ENCODE data around the gene CEP112.

The CEP112 gene

DNA sequence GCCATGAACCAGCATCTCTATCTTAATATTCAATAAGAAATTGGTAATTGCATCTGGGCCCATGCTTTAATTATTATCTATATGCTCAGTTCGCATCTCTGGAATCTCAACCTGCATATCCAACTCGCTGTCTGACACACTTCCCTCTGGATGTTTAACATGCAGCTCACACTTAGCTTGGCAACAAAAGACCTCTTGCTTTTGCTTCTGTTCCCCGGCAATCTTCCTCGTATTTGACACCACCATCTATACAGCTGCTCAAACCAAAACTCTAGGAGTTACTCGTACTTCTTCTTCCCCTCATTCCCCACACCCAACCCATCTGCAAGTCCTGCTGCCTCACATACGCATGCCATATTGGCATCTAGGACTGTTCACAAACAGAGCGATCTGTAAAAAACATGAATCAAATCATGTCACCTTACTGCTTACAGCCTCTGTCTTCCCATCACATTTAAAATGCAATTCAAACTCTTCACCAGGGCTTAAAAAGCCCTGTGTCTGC lies 300.6 kb downstream of the CEP112 start:
- no peaks in the 10 kb centered on the region for H3K36me3 ChIP-seq (ENCODE audit: control insufficient read depth, insufficient read depth, low read length)
- no peak overlapping the region for H3K9ac ChIP-seq (ENCODE audit: low read length)
- 0 out of 2 replicates have a peak, but pooled peaks cover 7% of the 10 kb centered on the region for H3K4me1 ChIP-seq (ENCODE audit: control insufficient read depth, insufficient read depth, low read length)
- no peak overlapping the region for H3K4me3 ChIP-seq (ENCODE audit: low read depth, low read length)
- no peaks in the 10 kb centered on the region for H3K9me3 ChIP-seq (ENCODE audit: control insufficient read depth, insufficient read depth, low read depth, low read length)
- no peak overlapping the region for H3K27ac ChIP-seq (ENCODE audit: low read depth, low read length)
- H3K27me3 ChIP-seq (ENCODE audit: control insufficient read depth, insufficient read depth, low read length) = no peaks in the 10 kb centered on the region

DNA sequence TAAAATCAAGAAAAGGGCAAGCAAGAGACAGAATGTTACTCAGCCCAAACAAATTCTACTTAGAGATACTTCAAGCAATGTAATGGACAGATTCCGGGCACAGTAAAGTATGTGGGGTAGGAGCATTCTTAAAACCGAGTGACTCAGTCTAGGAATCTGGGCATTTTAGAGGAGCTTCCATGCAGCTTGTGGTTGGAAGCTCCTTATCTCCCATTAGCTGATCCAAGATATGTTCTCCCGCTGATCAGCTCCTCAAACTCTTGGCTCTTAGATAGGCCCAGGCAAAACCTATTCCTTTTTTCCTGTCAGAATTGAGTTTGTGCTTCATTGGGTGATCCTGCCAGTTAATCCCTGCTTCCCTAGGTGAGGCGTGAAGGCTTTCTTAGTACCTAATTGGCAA lies 303.3 kb downstream of the CEP112 start:
- Histone ChIP-seq H3K4me1 (ENCODE audit: control insufficient read depth, insufficient read depth, low read length) (0 out of 2 replicates have a peak, but pooled peaks cover 7% of the 10 kb centered on the region), H3K4me3 (ENCODE audit: low read depth, low read length) (no peak overlapping the region), H3K9ac (ENCODE audit: low read length) (no peak overlapping the region), H3K36me3 (ENCODE audit: control insufficient read depth, insufficient read depth, low read length) (no peaks in the 10 kb centered on the region), H3K9me3 (ENCODE audit: control insufficient read depth, insufficient read depth, low read depth, low read length) (no peaks in the 10 kb centered on the region), H3K27ac (ENCODE audit: low read depth, low read length) (no peak overlapping the region), H3K27me3 (ENCODE audit: control insufficient read depth, insufficient read depth, low read length) (no peaks in the 10 kb centered on the region)

DNA sequence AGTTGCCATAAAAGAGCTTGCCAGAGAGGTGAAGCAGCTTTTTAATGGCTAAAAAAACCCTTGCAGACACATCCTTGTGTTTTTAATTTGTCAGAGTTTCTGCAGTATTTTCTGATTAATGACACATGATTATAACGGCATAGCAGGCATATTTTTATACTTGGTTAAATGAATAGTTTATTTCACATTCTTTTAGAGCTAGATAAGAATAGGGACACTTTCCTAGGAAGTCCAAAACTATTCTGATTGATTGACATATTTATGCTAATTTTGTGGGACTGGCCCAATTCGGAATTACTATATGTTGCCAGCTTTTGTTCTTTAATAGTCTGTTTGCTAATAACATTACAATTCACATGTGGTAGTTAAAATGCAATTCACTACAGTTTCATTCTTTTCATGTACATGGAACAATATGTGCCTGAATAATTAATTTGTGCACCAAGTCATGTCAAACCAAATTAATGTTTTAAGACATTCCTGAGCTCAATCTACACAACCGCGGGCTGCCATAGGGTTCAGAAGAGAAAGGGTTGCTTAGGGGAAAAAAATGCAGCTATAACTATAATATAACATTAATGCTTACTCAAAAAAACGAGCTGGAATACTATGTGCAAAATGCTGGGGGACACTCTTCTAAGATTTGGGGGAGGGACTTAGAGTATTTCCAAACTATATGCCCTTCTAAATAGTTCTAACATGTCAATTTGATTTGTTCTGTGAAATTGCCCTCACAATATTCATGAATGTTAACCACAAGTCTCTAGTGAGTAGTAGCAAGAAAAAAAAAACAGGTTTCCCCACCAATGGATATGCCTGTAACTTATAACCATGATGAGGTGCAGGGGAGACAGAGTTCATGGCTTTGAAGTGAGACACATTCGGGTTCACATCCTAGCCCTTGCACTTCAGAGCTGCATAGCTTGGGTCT lies 305.4 kb downstream of the CEP112 start:
- no peaks in the 10 kb centered on the region for H3K9me3 ChIP-seq (ENCODE audit: control insufficient read depth, insufficient read depth, low read depth, low read length)
- no peaks in the 10 kb centered on the region for H3K36me3 ChIP-seq (ENCODE audit: control insufficient read depth, insufficient read depth, low read length)
- H3K27ac ChIP-seq (ENCODE audit: low read depth, low read length) = no peak overlapping the region
- no peaks in the 10 kb centered on the region for H3K27me3 ChIP-seq (ENCODE audit: control insufficient read depth, insufficient read depth, low read length)
- no peak overlapping the region for H3K4me3 ChIP-seq (ENCODE audit: low read depth, low read length)
- no peak overlapping the region for H3K9ac ChIP-seq (ENCODE audit: low read length)
- 0 out of 2 replicates have a peak, but pooled peaks cover 7% of the 10 kb centered on the region for H3K4me1 ChIP-seq (ENCODE audit: control insufficient read depth, insufficient read depth, low read length)

DNA sequence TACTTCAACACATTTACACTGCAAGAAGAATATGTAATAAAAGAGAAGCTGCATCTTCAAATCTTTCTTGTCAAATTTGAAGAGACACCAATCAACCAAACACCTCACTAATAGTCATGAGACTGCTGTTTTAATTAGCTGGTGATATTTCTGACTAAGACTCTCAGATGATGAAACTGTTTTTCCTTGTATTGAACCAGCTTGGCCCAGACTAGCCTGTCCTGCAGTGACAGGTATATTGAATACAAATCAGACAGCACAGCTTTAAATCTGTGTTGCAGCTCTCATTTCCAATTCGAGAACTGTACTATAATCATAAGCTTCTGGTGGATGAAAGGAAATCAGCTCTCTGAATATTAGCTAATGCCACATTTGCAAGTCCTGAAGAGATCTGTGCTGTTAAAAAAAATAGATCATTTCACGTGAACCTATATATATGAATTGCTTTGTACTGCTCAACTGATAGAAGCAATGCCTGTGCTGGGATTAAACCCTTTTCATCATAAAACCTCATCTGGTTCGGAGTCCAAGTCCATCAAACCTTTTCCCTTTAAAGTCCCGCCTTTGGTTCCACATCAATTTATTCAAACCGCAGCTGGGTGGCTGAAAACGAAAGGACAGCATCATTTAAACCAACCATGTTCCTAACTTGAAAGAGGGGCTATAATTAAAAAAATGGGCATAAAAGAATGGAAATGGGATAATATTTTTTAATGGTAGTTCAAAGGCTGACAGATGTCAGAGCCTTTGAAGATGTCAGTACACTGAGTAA lies 306.2 kb downstream of the CEP112 start:
- no peak overlapping the region for H3K4me3 ChIP-seq (ENCODE audit: low read depth, low read length)
- H3K27ac ChIP-seq (ENCODE audit: low read depth, low read length) = no peak overlapping the region
- no peak overlapping the region for H3K9ac ChIP-seq (ENCODE audit: low read length)
- no peaks in the 10 kb centered on the region for H3K36me3 ChIP-seq (ENCODE audit: control insufficient read depth, insufficient read depth, low read length)
- H3K9me3 ChIP-seq (ENCODE audit: control insufficient read depth, insufficient read depth, low read depth, low read length) = no peaks in the 10 kb centered on the region
- H3K27me3 ChIP-seq (ENCODE audit: control insufficient read depth, insufficient read depth, low read length) = no peaks in the 10 kb centered on the region
- 0 out of 2 replicates have a peak, but pooled peaks cover 7% of the 10 kb centered on the region for H3K4me1 ChIP-seq (ENCODE audit: control insufficient read depth, insufficient read depth, low read length)

DNA sequence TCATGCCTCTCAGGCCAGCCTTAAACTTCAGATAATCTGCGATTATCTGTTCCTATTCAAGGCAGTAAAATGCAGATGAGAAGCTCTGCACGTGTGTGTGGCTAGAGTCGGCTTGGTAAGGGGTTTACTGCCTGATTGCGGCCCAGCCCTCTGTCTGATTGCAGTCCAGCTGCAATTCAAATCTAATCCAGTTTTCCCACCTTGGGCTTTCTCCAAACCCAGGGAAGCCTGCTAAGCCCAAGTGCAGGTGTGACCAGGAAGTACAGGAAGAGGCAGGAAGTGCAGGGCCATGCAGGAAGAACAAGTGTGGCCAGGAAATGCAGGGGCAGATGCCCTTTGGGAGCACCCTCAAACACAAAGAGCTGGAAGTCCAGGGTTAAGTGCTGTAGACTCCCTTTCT lies 314.9 kb downstream of the CEP112 start:
- H3K27me3 ChIP-seq (ENCODE audit: control insufficient read depth, insufficient read depth, low read length) = no peaks in the 10 kb centered on the region
- H3K9me3 ChIP-seq (ENCODE audit: control insufficient read depth, insufficient read depth, low read depth, low read length) = peaks cover 8% of the 10 kb centered on the region; the same call in 1 of the 2 replicates
- H3K4me1 ChIP-seq (ENCODE audit: control insufficient read depth, insufficient read depth, low read length) = peaks cover 6% of the 10 kb centered on the region
- no peaks in the 10 kb centered on the region for H3K36me3 ChIP-seq (ENCODE audit: control insufficient read depth, insufficient read depth, low read length)
- no peak overlapping the region for H3K9ac ChIP-seq (ENCODE audit: low read length)
- no peak overlapping the region for H3K4me3 ChIP-seq (ENCODE audit: low read depth, low read length)
- no peak overlapping the region for H3K27ac ChIP-seq (ENCODE audit: low read depth, low read length)

GRCh38 chr17:65868881-65869280 lies 323.1 kb downstream of the CEP112 start:
- Histone ChIP-seq H3K4me3 (ENCODE audit: low read depth, low read length) (no peak overlapping the region), H3K4me1 (ENCODE audit: control insufficient read depth, insufficient read depth, low read length) (no peaks in the 10 kb centered on the region), H3K36me3 (ENCODE audit: control insufficient read depth, insufficient read depth, low read length) (no peaks in the 10 kb centered on the region), H3K9ac (ENCODE audit: low read length) (no peak overlapping the region), H3K27ac (ENCODE audit: low read depth, low read length) (no peak overlapping the region), H3K9me3 (ENCODE audit: control insufficient read depth, insufficient read depth, low read depth, low read length) (peaks cover 16% of the 10 kb centered on the region; the same call in 1 of the 2 replicates), H3K27me3 (ENCODE audit: control insufficient read depth, insufficient read depth, low read length) (no peaks in the 10 kb centered on the region)

GRCh38 chr17:65867014-65867413 lies 324.9 kb downstream of the CEP112 start:
- Histone ChIP-seq H3K27ac (ENCODE audit: low read depth, low read length) (no peak overlapping the region), H3K36me3 (ENCODE audit: control insufficient read depth, insufficient read depth, low read length) (no peaks in the 10 kb centered on the region), H3K27me3 (ENCODE audit: control insufficient read depth, insufficient read depth, low read length) (no peaks in the 10 kb centered on the region), H3K9ac (ENCODE audit: low read length) (no peak overlapping the region), H3K4me3 (ENCODE audit: low read depth, low read length) (no peak overlapping the region), H3K9me3 (ENCODE audit: control insufficient read depth, insufficient read depth, low read depth, low read length) (peaks cover 16% of the 10 kb centered on the region; the same call in 1 of the 2 replicates), H3K4me1 (ENCODE audit: control insufficient read depth, insufficient read depth, low read length) (no peaks in the 10 kb centered on the region)

DNA sequence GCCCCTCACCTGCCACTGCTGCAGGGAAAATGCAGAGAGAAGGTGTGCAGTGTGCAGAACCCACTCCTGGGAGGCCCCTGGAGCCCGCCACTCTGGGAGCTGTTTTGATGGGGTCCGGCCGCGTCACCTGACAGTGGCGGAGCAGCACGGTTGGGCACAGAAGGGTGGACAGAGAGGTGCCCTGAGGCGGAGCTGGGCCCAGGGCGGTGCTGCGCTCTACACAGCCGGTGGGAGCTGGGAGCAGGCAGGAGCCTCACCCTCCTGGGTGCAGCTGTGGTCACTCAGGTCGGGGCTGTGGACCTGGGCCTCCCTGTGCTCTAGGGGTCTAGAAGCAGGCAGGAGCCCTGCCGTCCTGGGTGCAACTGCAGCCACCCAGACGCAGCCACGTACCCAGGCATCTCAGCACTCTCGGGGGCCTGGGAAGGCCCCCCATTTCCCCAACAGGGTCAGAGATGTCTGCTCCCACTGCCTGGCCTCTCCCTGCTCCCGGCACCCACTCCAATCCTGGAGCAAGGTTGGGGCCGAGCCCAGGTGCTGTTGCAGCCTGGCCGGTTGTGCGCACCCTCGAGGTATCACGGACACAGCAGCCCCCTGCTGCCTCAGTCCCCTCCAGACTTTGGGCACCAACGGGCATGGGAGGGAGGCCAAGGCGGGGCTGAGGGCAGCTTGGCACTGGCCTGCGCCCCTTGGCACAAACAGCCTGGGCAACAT lies 326.1 kb downstream of the CEP112 start:
- Histone ChIP-seq H3K9me3 (ENCODE audit: control insufficient read depth, insufficient read depth, low read depth, low read length) (peaks cover 16% of the 10 kb centered on the region; the same call in 1 of the 2 replicates), H3K36me3 (ENCODE audit: control insufficient read depth, insufficient read depth, low read length) (no peaks in the 10 kb centered on the region), H3K4me1 (ENCODE audit: control insufficient read depth, insufficient read depth, low read length) (no peaks in the 10 kb centered on the region), H3K9ac (ENCODE audit: low read length) (no peak overlapping the region), H3K4me3 (ENCODE audit: low read depth, low read length) (no peak overlapping the region), H3K27ac (ENCODE audit: low read depth, low read length) (no peak overlapping the region), H3K27me3 (ENCODE audit: control insufficient read depth, insufficient read depth, low read length) (no peaks in the 10 kb centered on the region)

- Histone ChIP-seq H3K27me3 (ENCODE audit: control insufficient read depth, insufficient read depth, low read length) (no peaks in the 10 kb centered on the region), H3K36me3 (ENCODE audit: control insufficient read depth, insufficient read depth, low read length) (no peaks in the 10 kb centered on the region), H3K4me3 (ENCODE audit: low read depth, low read length) (no peak overlapping the region), H3K27ac (ENCODE audit: low read depth, low read length) (no peak overlapping the region), H3K9me3 (ENCODE audit: control insufficient read depth, insufficient read depth, low read depth, low read length) (peaks cover 16% of the 10 kb centered on the region; the same call in 1 of the 2 replicates), H3K4me1 (ENCODE audit: control insufficient read depth, insufficient read depth, low read length) (no peaks in the 10 kb centered on the region), H3K9ac (ENCODE audit: low read length) (no peak overlapping the region)
These were observed 327.5 kb downstream of the CEP112 start for GRCh38 chr17:65864394-65864793.

- Histone ChIP-seq H3K4me3 (ENCODE audit: low read depth, low read length) (no peak overlapping the region), H3K27ac (ENCODE audit: low read depth, low read length) (no peak overlapping the region), H3K9me3 (ENCODE audit: control insufficient read depth, insufficient read depth, low read depth, low read length) (no peaks in the 10 kb centered on the region), H3K4me1 (ENCODE audit: control insufficient read depth, insufficient read depth, low read length) (no peaks in the 10 kb centered on the region), H3K27me3 (ENCODE audit: control insufficient read depth, insufficient read depth, low read length) (no peaks in the 10 kb centered on the region), H3K36me3 (ENCODE audit: control insufficient read depth, insufficient read depth, low read length) (no peaks in the 10 kb centered on the region), H3K9ac (ENCODE audit: low read length) (no peak overlapping the region)
These were observed 334.2 kb downstream of the CEP112 start for GRCh38 chr17:65857718-65858117.

Measured in HUES6 (cell line).